Left ventricle myocardium inferior (tissue), 1 donor: ENCODE results near the gene MCM8. TPM values are rescaled to one million over a fixed set of nuclear protein-coding genes. Genes with fewer than 3 reads are reported as not detected.

Source experiments
- DNase-seq: peaks from one replicate; pipeline ENCODE4 v3.0.0-alpha.2; 2020
- H3K27ac ChIP-seq: fragments of 200-600 bp; replicated peaks from 2 replicates; pipeline ENCODE4 v1.8.0; 2021
- H3K27me3 ChIP-seq: fragments of 200-600 bp; 2 replicates; pipeline ENCODE4 v1.8.0; 2021; ENCODE audit warnings: low read depth
- H3K36me3 ChIP-seq: fragments of 200-600 bp; 2 replicates; pipeline ENCODE4 v1.8.0; 2021
- H3K4me1 ChIP-seq: fragments of 200-600 bp; 2 replicates; pipeline ENCODE4 v1.8.0; 2021
- H3K4me3 ChIP-seq: fragments of 200-600 bp; 2 replicates; pipeline ENCODE4 v1.8.0; 2021; ENCODE audit warnings: mild to moderate bottlenecking, moderate library complexity
- H3K9me3 ChIP-seq: fragments of 200-600 bp; replicated peaks from 2 replicates; pipeline ENCODE4 v1.8.0; 2021
- intact Hi-C: fragments of 100-400 bp; cut with micrococcal nuclease; formaldehyde crosslinking; loops from one replicate; pipeline ENCODE4 v1.11.0; 2022
- total RNA-seq: library from RNA; stranded (reverse); fragmentation: NEBNext Ultra II Directional; extraction: Animal tissue kit (Norgen Biotek cat#: 25700); gene quantifications from one replicate; pipeline ENCODE4 v1.2.1, GENCODE V29; 2021
- TF ChIP-seq, protein P1 (sequence below): fragments of 200-600 bp; IDR thresholded peaks from 2 replicates; pipeline ENCODE4 v1.8.0; 2021; ENCODE audit warnings: antibody characterized with exemption, mild to moderate bottlenecking, borderline replicate concordance
- donor health status: DM: no; HTN: yes; CAD: no; lungs with severe emphysema.

The MCM8 gene
- total RNA-seq, 1 donor from 2014 or later = 6.9 TPM

DNA sequence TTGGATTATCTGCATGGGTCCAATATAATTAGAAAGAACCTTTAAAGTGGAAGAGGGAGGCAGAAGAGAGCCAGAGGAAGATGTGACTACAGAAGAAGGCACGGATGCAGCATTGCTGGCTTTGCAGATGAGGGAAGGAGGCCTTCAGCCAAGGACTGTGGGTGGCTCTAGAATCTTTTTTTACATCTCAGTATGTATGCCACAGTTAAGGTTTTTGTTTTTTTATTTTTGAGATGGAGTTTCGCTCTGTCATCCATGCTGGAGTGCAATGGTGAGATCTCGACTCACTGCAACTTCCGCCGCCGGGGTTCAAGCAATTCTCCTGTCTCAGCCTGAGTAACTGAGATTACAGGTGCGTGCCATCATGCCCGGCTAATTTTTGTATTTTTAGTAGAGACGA lies 49.3 kb downstream of the MCM8 start:
- intact Hi-C loops = no loop called here
- Histone ChIP-seq H3K9me3 (no peaks in the 10 kb centered on the region), H3K27ac (no peak overlapping the region), H3K4me1 (peaks cover 2% of the 10 kb centered on the region), H3K36me3 (peaks cover 7% of the 10 kb centered on the region), H3K27me3 (no peaks in the 10 kb centered on the region), H3K4me3 (no peak overlapping the region)
- no peak for DNase-seq
- TF ChIP-seq, protein P1, sequence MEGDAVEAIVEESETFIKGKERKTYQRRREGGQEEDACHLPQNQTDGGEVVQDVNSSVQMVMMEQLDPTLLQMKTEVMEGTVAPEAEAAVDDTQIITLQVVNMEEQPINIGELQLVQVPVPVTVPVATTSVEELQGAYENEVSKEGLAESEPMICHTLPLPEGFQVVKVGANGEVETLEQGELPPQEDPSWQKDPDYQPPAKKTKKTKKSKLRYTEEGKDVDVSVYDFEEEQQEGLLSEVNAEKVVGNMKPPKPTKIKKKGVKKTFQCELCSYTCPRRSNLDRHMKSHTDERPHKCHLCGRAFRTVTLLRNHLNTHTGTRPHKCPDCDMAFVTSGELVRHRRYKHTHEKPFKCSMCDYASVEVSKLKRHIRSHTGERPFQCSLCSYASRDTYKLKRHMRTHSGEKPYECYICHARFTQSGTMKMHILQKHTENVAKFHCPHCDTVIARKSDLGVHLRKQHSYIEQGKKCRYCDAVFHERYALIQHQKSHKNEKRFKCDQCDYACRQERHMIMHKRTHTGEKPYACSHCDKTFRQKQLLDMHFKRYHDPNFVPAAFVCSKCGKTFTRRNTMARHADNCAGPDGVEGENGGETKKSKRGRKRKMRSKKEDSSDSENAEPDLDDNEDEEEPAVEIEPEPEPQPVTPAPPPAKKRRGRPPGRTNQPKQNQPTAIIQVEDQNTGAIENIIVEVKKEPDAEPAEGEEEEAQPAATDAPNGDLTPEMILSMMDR = no peak

DNA sequence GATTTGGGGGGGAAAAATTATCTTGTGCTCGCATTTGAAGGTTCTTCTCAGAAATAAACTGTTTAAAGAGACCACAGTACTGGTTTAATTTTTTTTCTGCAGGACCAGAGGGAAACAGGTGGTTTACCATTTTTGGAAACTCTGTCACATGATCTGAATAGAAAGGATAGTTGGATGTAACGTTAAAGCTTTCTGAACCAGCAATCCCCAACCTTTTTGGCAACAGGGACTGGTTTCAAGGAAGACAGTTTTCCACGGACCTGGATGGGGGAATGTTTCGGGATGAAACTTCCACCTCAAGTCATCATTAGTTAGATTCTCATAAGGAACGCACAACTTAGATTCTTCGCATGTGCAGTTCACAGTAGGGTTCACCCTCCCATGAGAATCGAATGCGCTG lies 50.4 kb downstream of the MCM8 start:
- Histone ChIP-seq H3K9me3 (no peaks in the 10 kb centered on the region), H3K4me3 (no peak overlapping the region), H3K27ac (no peak overlapping the region), H3K36me3 (no peaks in the 10 kb centered on the region), H3K4me1 (peaks cover 10% of the 10 kb centered on the region), H3K27me3 (no peaks in the 10 kb centered on the region)
- TF ChIP-seq, protein P1 = no peak
- intact Hi-C loops = no loop called here
- no peak for DNase-seq

DNA sequence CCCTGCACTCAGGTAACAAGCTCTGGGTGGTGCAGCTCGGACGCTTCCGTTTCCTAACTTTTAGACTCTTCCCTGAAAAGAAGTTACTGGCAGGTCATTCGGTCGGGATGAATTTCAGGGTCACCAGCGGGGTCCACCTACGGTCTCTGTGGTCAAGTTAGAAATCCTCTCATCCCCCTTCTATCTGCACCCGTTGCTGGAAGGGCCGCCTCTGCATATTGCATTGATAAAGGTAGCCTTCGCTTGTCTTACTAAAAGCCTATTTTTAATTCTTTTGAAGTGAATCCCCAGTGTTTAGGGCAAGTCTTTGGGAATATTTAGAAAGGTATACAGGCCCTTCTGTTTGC lies 56.1 kb downstream of the MCM8 start:
- Histone ChIP-seq H3K4me1 (peaks cover 55% of the 10 kb centered on the region), H3K9me3 (no peaks in the 10 kb centered on the region), H3K36me3 (peaks cover 20% of the 10 kb centered on the region), H3K4me3 (peak overlapping the region; percentile 87), H3K27ac (peak overlapping the region; percentile 92), H3K27me3 (no peaks in the 10 kb centered on the region)
- intact Hi-C loops = no loop called here
- DNase-seq = peak; percentile 15
- TF ChIP-seq, protein P1 = no peak

DNA sequence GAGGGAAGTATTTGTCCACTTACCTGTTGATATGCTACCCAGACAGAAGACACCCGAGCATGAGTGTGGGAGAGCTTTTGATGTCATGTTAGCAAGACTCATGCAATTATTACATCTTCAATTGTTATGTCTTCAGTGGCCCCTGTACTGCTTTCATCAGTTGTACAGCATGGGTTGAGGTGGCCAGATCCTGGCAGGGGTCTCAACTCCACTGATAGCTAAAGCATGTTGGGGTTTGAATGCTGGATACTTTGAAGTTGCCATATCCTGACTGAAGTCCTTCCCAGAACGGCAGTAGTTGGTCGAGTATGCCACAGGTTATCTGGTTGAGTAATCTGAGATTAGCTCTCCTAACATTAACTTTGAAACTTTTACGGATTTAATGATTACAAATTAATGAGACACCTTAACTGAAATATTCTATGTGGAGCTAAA lies 56.7 kb downstream of the MCM8 start:
- intact Hi-C loops = no loop called here
- peak overlapping the region; percentile 92 for H3K27ac ChIP-seq
- H3K4me1 ChIP-seq = peaks cover 57% of the 10 kb centered on the region
- peaks cover 25% of the 10 kb centered on the region for H3K36me3 ChIP-seq
- H3K27me3 ChIP-seq = no peaks in the 10 kb centered on the region
- no peak for DNase-seq
- H3K4me3 ChIP-seq = peak overlapping the region; percentile 87
- TF ChIP-seq, protein P1 = no peak
- H3K9me3 ChIP-seq = no peaks in the 10 kb centered on the region

DNA sequence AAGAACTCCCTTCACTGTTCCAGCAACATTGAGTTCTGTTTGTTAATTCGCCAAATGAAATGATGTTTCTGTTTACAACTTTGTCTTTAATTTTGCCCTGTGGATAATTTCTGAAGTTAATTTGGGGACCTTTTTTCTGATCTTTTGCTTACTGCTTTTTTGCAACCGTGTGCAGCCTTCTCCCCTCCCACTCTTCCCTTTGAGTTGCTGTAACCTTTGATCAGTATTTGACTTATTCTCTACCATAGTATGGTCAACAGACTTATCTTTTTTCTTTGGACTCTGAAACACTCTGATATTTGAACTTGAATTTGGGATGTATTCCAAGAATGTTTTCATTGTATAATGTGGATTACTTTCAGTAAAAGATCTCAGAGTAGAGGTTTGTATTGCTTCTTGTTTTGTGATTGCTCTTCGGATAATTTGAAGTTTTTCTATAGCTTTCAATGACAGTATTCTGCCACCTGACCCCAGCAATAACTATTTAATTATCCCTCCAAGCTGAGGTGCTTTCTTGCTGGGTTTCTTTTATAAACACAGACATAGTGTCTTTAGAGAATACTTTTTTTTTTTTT lies 57.2 kb downstream of the MCM8 start:
- no peak for DNase-seq
- peaks cover 62% of the 10 kb centered on the region for H3K4me1 ChIP-seq
- no peaks in the 10 kb centered on the region for H3K27me3 ChIP-seq
- TF ChIP-seq, protein P1 = no peak
- H3K4me3 ChIP-seq = peak overlapping the region; percentile 87
- intact Hi-C loops = no loop called here
- H3K36me3 ChIP-seq = peaks cover 31% of the 10 kb centered on the region
- H3K9me3 ChIP-seq = no peaks in the 10 kb centered on the region
- H3K27ac ChIP-seq = peak overlapping the region; percentile 92
